Tibial artery (tissue), 4 donors: ENCODE results near the gene TNP2.

Experiments used
- DNase-seq, 2 donors: peaks; one replicate each; pipeline ENCODE4 v3.0.0-alpha.2; 2019
- H3K27ac ChIP-seq, 2 donors: fragments of 200-600 bp; sonication (generic) in 1 of 2; 1 replicate in 1 of 2; 2 replicates in 1 of 2; pipeline ENCODE4 v1.5.1; 2018 to 2019; ENCODE audit warnings: mild to moderate bottlenecking in 1 of 2
- H3K27me3 ChIP-seq, 2 donors: fragments of 200-600 bp; sonication (generic) in 1 of 2; one replicate each; pipeline versions ENCODE4 v1.5.1 to v1.6.0; 2016 to 2019
- H3K36me3 ChIP-seq, 3 donors: fragments of 200-600 bp; sonication (generic) in 2 of 3; one replicate each; pipeline ENCODE4 v1.5.1; 2016 to 2019; ENCODE audit warnings: mild to moderate bottlenecking in 2 of 3
- H3K4me1 ChIP-seq, 4 donors: fragments of 200-600 bp; sonication (generic) in 2 of 4; 1 replicate in 3 of 4; 2 replicates in 1 of 4; pipeline ENCODE4 v1.5.1; 2016 to 2019
- H3K4me3 ChIP-seq, 2 donors: fragments of 200-600 bp; sonication (generic) in 1 of 2; 1 replicate in 1 of 2; 2 replicates in 1 of 2; pipeline ENCODE4 v1.5.1; 2018 to 2019; ENCODE audit warnings: mild to moderate bottlenecking in 2 of 2
- H3K9me3 ChIP-seq, 3 donors: fragments of 200-600 bp; sonication (generic) in 1 of 3; one replicate each; pipeline ENCODE4 v1.5.1; 2016 to 2019
- CTCF ChIP-seq, 2 experiments: fragments of 200-600 bp in 1 of 2; fragments of 450-650 bp in 1 of 2; IDR thresholded peaks; one replicate each; pipeline ENCODE4 v1.5.1; 2017 to 2019; ENCODE audit warnings: antibody characterized with exemption in 2 of 2, mild to moderate bottlenecking in 1 of 2, moderate library complexity in 1 of 2
- intact Hi-C: fragments of 100-400 bp; cut with DNase I; formaldehyde crosslinking; loops from one replicate; pipeline ENCODE4 v1.15.0; 2023; ENCODE audit warnings: low total_unique reads

Gene TNP2

DNA sequence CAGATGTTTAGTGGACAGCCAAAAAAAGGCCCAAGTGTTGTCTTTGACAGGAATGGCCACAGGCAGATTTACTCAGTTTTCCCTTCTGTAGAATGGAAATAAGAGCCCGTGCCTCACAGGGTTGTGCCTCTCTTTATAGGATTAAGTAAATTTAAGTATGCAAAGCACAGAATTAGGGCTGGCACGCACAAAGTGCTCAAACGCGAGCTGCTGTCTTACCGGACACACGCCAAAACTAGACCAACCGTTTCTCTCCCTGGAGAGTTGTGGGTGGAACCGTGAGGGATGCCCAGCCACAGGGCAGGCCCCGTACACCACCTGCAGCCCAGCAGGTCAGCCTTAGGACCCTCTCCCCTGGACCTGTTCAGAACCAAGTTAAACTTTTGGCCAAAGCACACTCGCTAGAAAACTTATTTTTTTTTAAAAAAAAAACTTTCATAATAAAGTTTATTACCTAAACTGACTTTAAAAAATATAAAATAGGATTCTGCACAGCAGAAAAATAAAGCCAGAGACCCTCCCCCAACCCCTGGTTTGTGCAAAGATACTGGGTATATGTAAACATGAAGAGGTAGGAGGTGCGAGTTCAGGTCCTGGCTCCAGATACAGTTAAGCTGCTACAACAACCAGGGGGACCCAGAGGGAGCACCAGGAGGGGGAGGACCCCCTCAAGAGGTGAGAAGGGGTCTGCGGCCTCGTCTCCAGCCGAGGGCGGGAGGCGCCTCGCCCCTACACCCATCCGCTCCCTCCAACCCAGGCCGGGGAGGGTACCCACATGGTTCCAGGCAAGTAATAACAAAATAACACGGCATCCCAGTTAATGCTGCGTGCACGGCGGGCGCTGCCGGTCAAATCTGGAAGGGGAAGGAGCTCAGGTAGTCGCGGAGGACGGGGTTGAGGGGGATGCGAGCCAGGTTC is 14.9 kb downstream of the TNP2 start:
- intact Hi-C loops = no loop called here
- no peak for TF ChIP-seq CTCF (IDR thresholded peaks at IDR 0.05)
- no peaks in the 10 kb centered on the region for H3K36me3 ChIP-seq
- H3K27ac ChIP-seq = peak overlapping the region; percentile 93 to 96
- H3K27me3 ChIP-seq = no peaks in the 10 kb centered on the region
- H3K4me3 ChIP-seq = peak overlapping the region; percentile 73 to 81
- no peak for DNase-seq
- no peaks in the 10 kb centered on the region for H3K9me3 ChIP-seq
- peaks cover 0 to 45% (median 33%) of the 10 kb centered on the region in 4 donors for H3K4me1 ChIP-seq

GRCh38 chr16:11253009-11253994 is 15.8 kb downstream of the TNP2 start:
- no peak for DNase-seq
- no peak overlapping the region for H3K4me3 ChIP-seq
- H3K4me1 ChIP-seq = peaks cover 0 to 35% (median 24%) of the 10 kb centered on the region in 4 donors
- no peaks in the 10 kb centered on the region for H3K9me3 ChIP-seq
- intact Hi-C loops = no loop called here
- no peak overlapping the region for H3K27ac ChIP-seq
- TF ChIP-seq CTCF (IDR thresholded peaks at IDR 0.05) = no peak
- no peaks in the 10 kb centered on the region for H3K36me3 ChIP-seq
- H3K27me3 ChIP-seq = no peaks in the 10 kb centered on the region

GRCh38 chr16:11252482-11252931 is 16.6 kb downstream of the TNP2 start:
- Histone ChIP-seq H3K9me3 (no peaks in the 10 kb centered on the region), H3K27ac (no peak overlapping the region), H3K4me1 (peaks cover 0 to 34% (median 21%) of the 10 kb centered on the region in 4 donors), H3K4me3 (no peak overlapping the region), H3K27me3 (no peaks in the 10 kb centered on the region), H3K36me3 (no peaks in the 10 kb centered on the region)
- no peak for TF ChIP-seq CTCF (IDR thresholded peaks at IDR 0.05)
- intact Hi-C loops = no loop called here
- DNase-seq = no peak

DNA sequence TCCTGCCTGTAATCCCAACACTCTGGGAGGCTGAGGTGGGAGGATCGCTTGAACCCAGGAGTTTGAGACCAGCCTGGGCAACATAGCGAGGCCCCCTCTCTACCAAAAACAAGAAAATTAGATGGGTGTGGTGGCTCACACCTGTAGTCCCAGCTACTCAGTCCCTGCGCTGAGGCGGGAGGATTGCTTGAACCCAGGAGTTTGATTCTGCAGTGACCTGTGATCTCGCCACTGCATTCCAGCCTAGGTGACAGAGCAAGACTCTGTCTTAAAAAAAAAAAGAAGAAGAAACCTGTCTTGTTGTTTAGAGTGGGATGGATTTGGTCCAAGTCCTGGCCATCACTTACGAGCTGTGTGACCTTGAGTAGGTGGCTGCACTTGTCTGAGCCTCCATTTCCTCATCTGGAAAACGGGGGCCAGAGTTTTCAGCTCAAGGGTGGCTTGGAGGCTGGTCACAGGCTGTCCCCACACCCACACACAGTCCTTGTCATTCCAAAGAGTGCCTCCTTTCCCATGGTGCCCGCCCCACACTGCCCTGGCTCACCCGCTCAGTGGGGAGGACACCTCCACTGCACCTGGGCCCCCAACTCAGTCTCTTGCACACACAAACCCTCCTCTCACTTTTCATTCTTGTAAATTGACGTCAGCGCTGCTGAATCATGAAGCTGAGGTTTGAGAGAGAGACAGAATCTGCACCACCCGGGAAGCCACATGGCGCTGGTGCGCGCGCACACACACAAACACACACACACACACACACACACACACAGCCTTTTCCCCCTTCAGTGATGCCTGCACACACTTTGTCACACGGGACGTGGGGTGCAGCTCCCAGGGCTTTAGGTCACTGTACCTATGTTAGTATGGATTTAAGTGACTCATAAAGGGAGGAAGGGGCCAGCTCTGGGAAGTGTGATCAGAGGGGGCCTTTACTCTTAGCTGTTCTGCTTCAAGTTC is 17.3 kb downstream of the TNP2 start:
- no peaks in the 10 kb centered on the region for H3K36me3 ChIP-seq
- no peak overlapping the region for H3K4me3 ChIP-seq
- H3K4me1 ChIP-seq = peaks cover 0 to 27% (median 14%) of the 10 kb centered on the region in 4 donors
- no peak for DNase-seq
- no peak for TF ChIP-seq CTCF (IDR thresholded peaks at IDR 0.05)
- no peak overlapping the region for H3K27ac ChIP-seq
- intact Hi-C loops = no loop called here
- no peaks in the 10 kb centered on the region for H3K9me3 ChIP-seq
- no peaks in the 10 kb centered on the region for H3K27me3 ChIP-seq
